HG03575 (cell line): ENCODE data around the gene B4GALNT4.
"Not testable (repeated sequence)": the region's sequence is repeated elsewhere in the genome, so short reads cannot be mapped to it uniquely, and the experiment has no call there.

ENCODE experiments used
- ATAC-seq: cut with Tn5 transposase; IDR thresholded peaks from one replicate; pipeline ENCODE4 v1.9.1; 2021; ENCODE audit not compliant: unreplicated experiment, insufficient number of reproducible peaks, low FRiP score; ENCODE audit errors: extremely low read depth

B4GALNT4 gene

DNA sequence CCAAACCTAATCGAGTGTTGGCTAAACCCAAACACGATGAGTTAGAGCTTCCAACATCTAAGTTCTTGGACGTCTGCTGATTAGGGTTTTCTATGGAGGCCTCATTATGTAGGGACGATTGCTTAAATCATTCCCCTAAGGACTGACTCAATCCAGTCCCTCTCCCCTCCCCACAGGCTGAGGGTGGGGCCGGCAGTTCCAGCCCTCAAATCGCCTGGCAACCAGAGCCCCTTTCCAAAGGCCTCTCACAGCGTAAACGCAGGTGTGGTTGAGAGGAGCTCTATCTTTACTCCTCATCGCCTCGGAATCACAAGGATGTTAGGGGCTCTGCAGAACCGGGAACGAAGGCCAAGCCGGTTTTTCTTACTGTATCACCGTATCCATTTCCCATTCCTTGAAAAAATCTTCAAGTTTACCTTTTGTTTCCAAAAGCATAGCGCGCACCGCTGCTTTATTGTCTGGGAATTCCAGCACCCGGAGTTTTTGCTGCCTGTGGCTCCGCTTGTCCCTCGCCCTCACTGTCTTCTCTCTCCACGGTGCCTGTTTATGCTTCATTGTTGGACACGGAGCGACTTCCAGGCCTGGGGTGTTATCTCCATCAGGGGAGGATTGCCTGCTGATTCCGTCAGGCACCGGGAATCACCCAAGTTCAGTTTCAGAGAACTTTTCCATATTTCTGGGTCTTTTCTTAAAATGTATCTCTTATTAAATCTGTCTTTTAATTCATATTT lies 34.9 kb upstream of the B4GALNT4 start:
- no peak for ATAC-seq

- ATAC-seq = no peak
Observed at GRCh38 chr11:335779-336658, 33.3 kb upstream of the B4GALNT4 start.

- ATAC-seq = no peak
Observed at GRCh38 chr11:336659-337198, 32.6 kb upstream of the B4GALNT4 start.

DNA sequence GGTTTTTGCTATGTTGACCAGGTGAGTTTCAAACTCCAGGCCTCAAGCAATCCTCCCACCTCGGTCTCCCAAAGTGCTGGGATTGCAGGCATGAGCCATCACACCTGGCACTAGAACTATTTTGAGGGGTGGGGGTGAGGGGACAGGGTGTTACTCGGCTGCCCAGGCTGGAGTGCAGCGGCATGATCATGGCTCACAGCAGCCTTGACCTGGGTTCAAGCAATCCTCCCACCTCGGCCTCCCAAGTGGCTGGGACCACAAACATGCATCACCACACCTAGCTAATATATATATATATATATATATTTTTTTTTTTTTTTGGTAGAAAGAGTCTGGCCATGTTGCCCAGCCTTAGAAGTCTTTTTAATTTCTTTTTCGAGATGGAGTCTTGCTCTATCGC lies 31.6 kb upstream of the B4GALNT4 start:
- no peak for ATAC-seq

DNA sequence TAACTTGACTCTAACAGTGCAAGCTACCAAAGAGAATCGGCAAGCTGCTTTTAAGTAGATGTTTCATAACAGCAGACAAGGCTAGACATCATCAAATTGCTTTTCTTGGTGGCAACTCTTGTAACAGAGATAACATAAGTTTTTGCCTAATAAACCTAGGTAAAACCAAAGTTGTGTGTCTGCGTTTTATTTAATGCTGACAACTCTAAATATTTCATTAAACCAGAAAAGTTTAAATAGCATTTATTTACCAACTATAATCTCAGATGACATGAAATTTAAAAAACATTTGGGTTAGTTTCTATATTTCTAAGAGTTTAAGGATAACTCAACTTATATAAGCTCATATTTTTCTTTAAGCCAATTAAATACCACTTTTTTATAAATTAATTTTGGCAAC lies 29.3 kb upstream of the B4GALNT4 start:
- ATAC-seq = no peak

GRCh38 chr11:340539-341512 lies 28.5 kb upstream of the B4GALNT4 start:
- no peak for ATAC-seq

DNA sequence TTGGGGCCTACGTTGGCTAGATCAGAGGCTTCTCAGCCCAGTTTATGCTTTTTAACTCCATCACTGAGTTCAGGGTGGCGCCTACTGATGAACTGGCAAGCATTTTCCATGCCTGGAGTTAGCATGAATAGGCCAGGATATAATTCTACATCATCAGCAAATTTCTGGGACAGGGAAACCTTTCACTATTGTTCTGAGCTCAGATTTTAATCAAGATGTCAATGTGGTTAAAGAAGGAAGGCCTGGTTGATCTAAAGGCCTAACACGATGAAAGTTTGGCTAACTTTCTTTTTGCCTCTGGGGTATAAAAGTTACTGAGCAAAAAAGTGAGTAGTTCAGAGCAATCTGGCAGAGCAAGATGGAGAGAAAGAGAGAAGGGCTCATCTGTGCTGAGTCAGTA lies 27.0 kb upstream of the B4GALNT4 start:
- ATAC-seq = no peak

GRCh38 chr11:344836-345578 lies 24.3 kb upstream of the B4GALNT4 start:
- ATAC-seq = no peak

- ATAC-seq = no peak
Observed at GRCh38 chr11:346529-346928, 22.8 kb upstream of the B4GALNT4 start.

GRCh38 chr11:349270-349954 lies 19.9 kb upstream of the B4GALNT4 start:
- not testable (repeated sequence) for ATAC-seq

DNA sequence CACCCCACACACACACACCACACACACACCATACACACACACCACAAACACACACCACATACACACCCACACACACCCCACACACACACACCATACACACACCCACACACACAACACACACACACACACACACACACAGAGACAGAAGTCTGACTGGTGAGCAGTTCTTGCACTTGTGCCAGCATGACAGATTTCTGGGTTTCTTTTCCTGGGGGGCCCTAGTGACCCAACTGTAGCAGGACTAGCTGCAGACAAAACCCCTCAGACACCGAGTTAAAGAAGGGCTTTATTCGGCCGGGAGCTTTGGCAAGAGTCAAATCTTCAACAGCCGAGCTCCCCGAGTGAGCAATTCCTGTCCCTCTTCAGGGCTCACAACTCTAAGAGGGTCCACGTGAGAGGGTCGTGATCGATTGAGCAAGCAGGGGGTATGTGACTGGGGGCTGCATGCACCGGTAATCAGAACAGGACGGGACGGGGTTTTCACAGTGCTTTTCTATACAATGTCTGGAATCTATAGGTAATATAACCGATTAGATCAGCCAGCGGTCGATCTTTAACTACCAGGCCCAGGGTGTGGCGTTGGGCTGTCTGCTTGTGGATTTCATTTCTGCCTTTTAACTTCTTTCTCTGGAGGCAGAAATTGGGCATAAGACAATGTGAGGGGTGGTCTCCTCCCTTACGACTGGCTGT lies 19.1 kb upstream of the B4GALNT4 start:
- ATAC-seq = not testable (repeated sequence)

DNA sequence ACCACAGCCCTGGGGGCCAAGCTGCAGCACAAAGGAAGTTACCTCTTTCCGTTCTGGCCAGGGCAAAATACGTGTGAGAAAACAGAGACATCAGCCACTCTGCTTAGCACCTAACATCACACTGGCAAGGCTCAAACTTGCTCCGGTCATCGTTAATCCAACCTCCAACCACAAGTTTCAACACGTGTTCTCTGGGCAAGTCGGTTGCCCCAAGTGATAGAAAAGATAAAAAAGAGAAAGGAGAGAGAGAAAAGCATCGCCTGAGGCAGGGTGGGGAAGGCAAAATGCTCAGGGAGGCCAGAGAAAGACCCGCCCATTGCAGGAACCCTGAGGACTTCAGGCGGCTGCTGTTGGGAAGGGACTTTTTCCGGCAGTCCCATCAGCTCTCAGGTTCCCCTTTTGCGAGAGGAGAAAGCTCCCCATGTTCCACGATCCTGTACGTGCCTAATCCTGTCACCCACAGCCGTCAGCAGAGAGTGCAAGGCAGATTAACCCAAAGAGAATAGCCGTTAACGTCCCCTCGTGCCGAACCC lies 18.5 kb upstream of the B4GALNT4 start:
- no peak for ATAC-seq

DNA sequence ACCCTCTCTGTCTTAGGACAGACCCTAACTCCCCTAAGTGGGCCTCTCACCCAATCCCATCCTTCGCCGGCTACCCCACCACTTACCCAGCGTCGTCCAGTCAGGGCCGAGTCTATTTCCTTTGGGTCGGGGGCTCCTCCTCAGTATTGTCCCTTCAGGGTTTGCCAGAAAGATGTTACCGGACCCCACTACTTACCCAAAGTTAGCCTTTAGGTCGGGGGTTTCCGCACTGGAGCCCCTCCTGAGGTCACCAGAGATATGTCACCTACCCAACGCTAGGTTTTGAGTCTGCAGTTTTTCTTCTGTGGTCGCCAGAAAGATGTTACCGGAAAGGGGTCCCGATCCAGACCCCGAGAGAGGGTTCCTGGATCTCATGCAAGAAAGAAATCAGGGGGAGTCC lies 17.9 kb upstream of the B4GALNT4 start:
- ATAC-seq = no peak

GRCh38 chr11:352456-353031 lies 16.8 kb upstream of the B4GALNT4 start:
- no peak for ATAC-seq

DNA sequence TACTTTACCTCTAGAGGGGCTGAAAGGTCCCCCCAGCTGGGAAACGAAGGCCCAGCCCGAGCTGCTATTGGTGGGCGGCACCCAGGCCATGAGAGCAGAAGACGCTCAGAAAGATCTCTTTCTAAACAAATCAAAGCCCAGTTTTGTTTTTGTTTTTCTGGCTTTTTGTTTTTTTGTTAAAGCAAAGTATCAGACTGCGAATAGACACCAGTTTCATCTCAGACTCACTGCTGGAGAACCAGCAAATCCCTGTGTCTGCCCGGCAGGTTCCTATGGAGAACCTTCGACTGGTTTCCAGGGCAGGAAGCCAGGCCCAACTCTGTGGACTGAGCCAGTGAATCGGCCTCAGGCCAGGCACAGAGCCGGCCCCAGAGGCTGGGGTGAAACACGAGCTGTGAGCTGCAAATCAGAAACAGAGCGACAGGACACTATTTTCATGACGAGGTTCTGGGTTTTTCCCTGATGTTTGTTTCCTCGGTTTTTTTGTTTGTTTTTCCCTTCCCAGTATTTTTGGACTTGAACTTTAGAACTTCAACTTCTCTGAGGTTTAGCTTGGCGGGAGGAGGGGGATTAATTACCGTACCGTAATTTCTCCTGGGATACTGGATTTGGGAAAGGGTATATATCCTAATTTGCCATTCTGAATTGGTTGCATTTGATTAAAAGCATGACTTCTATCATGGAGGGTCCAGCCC lies 16.0 kb upstream of the B4GALNT4 start:
- ATAC-seq = no peak
